OCI-LY7 (cell line): ENCODE results near the gene PDE6D. TPM values are rescaled to one million over a fixed set of nuclear protein-coding genes. Genes with fewer than 3 reads are reported as not detected.
"Not testable (repeated sequence)": the region's sequence is repeated elsewhere in the genome, so short reads cannot be mapped to it uniquely, and the experiment has no call there.

Source experiments
- BruUV-seq: library from RNA; stranded (reverse); fragments of 400-500 nt; replicated peaks from 2 replicates; lab custom pipeline; 2021; lab: Mats Ljungman, UMichigan
- CTCF ChIA-PET: fragments of 300-600 bp; sonication (Branson Sonifier 250); formaldehyde crosslinking; loops from one replicate; lab custom pipeline; 2022; ENCODE audit warnings: antibody characterized with exemption; ENCODE audit not compliant: unreplicated experiment; lab: Charles Lee
- POLR2A ChIA-PET: fragments of 300-600 bp; sonication (Branson Sonifier 250); formaldehyde crosslinking; loops from one replicate; lab custom pipeline; 2022; ENCODE audit warnings: antibody characterized with exemption; lab: Charles Lee
- DNase-seq: peaks from one replicate; pipeline ENCODE4 v3.0.0-alpha.2; 2015; ENCODE audit warnings: low spot score
- H2AFZ ChIP-seq: fragments of 200-600 bp; sonication (generic), shearing (Covaris generic); 2 replicates; pipeline ENCODE4 v1.6.1; 2014; ENCODE audit warnings: mild to moderate bottlenecking, antibody characterized with exemption, low read length, moderate library complexity
- H3K27ac ChIP-seq: fragments of 200-600 bp; sonication (generic); 2 replicates; pipeline ENCODE4 v1.5.1; 2014; ENCODE audit warnings: mixed run types, low read depth, mild to moderate bottlenecking, moderate library complexity, low read length, inconsistent platforms; ENCODE audit not compliant: poor library complexity, severe bottlenecking
- H3K36me3 ChIP-seq: fragments of 200-600 bp; sonication (generic); 2 replicates; pipeline ENCODE4 v1.6.1; 2014; ENCODE audit warnings: mild to moderate bottlenecking, antibody characterized with exemption, low read length, moderate library complexity, mixed read lengths; ENCODE audit not compliant: insufficient read depth
- H3K4me1 ChIP-seq: fragments of 200-600 bp; sonication (generic); 2 replicates; pipeline ENCODE4 v1.5.1; 2014; ENCODE audit warnings: mild to moderate bottlenecking, low read length; ENCODE audit not compliant: insufficient read depth, poor library complexity, severe bottlenecking
- H3K4me2 ChIP-seq: fragments of 200-600 bp; sonication (generic); 2 replicates; pipeline ENCODE4 v1.6.1; 2014; ENCODE audit warnings: mild to moderate bottlenecking, low read length
- H3K4me3 ChIP-seq: fragments of 200-600 bp; sonication (generic); 2 replicates; pipeline ENCODE4 v1.5.1; 2014; ENCODE audit warnings: mild to moderate bottlenecking, low read depth, low read length; ENCODE audit not compliant: poor library complexity, severe bottlenecking
- H3K79me2 ChIP-seq: fragments of 200-600 bp; sonication (generic); 2 replicates; pipeline ENCODE4 v1.6.1; 2016; ENCODE audit warnings: low read depth, mild to moderate bottlenecking, low read length, moderate library complexity, mixed read lengths; ENCODE audit not compliant: insufficient read depth
- H3K9me2 ChIP-seq: fragments of 200-600 bp; sonication (generic); 2 replicates; pipeline ENCODE4 v1.6.1; 2016; ENCODE audit warnings: mild to moderate bottlenecking, low read length, mixed read lengths; ENCODE audit not compliant: insufficient read depth
- H3K9me3 ChIP-seq: fragments of 200-600 bp; sonication (generic); 2 replicates; pipeline ENCODE4 v1.6.1; 2014; ENCODE audit warnings: mild to moderate bottlenecking, mixed run types, low read length, mixed read lengths
- H4K20me1 ChIP-seq: fragments of 200-600 bp; sonication (generic); 2 replicates; pipeline ENCODE4 v1.6.1; 2014; ENCODE audit warnings: mild to moderate bottlenecking, antibody characterized with exemption, low read length, moderate library complexity, mixed read lengths; ENCODE audit not compliant: insufficient read depth
- EZH2phosphoT487 ChIP-seq: fragments of 200-600 bp; sonication (generic); IDR thresholded peaks from 2 replicates; pipeline ENCODE4 v1.6.1; 2018; ENCODE audit warnings: low read depth, borderline replicate concordance, mild to moderate bottlenecking, mixed run types, antibody characterized with exemption, low read length, moderate library complexity, mixed read lengths
- intact Hi-C: fragments of 100-400 bp; cut with micrococcal nuclease; formaldehyde crosslinking; loops from one replicate; pipeline ENCODE4 v1.10.0; 2022; ENCODE audit not compliant: unreplicated experiment
- total RNA-seq, 2 experiments: library from RNA; depleted of rRNA in 1 of 2; stranded (reverse); fragments of >200 nt in 1 of 2; shearing (Covaris generic) in 1 of 2; gene quantifications; 2 replicates each; pipeline ENCODE4 v1.2.3, GENCODE V29; 2014 to 2022
- TF ChIP-seq, protein P1 (sequence below): fragments of 200-600 bp; sonication (generic); conservative IDR thresholded peaks from 2 replicates; pipeline ENCODE4 v1.5.1; 2014; ENCODE audit warnings: mild to moderate bottlenecking, antibody characterized with exemption, low read length, moderate library complexity, mixed read lengths

PDE6D gene
- total RNA-seq, 2 experiments from 2014 or later: 47.4 to 54.6 TPM

DNA sequence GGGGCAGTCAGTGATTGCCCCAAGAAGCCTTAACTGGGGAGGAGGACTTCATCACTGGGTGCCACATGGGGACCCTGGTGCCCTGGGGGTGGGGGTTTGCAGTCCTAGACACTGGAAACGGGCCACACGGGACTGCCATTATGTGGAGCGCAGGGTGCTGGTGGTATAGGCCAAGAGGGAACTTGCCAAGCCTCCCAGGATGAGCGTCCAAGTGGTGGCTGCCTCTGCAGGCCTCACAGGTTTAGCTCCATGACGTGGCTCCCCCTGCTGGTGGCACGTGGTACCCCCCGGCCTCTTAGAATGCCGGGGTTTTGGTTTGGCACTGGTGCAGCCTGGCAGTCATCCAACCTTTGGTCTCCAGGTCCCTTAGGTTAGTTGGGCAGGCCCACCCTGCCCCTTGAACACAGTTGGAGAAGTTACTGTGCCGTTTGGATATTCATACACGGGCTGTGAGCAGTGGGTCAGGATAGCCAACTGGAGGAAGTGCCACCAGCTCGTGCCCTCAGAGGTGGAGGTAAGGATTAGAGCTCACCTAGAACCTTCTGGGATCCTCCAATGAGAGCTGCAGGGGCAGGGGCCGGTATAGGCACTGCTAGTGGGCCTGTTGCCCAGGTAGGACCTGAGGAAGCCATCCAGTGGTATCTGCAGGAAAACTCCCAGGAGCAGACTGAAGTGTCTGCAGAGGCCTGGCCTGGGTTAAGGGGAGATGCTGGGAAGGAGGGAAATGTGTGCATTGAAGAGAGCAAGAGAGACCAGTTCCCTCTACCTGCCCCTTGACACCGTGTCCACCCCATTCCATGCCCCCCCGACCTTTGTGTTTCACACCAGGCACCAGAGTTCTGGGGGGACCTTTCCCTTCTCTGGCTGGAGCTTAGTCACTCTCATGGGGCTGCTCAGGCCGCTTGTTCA lies 67.1 kb downstream of the PDE6D start:
- Histone ChIP-seq H3K9me2 (no peaks in the 10 kb centered on the region), H3K9me3 (no peaks in the 10 kb centered on the region), H3K4me3 (peak overlapping the region; percentile 18), H3K27ac (peak overlapping the region; percentile 68), H3K4me1 (peaks cover 63% of the 10 kb centered on the region), H3K36me3 (peaks cover 65% of the 10 kb centered on the region), H3K79me2 (peaks cover 41% of the 10 kb centered on the region), H4K20me1 (peaks cover 20% of the 10 kb centered on the region), H3K4me2 (peak overlapping the region; percentile 35), H2AFZ (no peak overlapping the region)
- no TSS peak for BruUV-seq
- POLR2A ChIA-PET: interaction anchor here (0.6 to 3.2 kb wide), 8 partner anchors 30 to 657 kb away, joined by 3 to 29 read pairs (median 8); partner anchors contain the start of gene NCL
- intact Hi-C loops: loop anchor here (2.0 to 10.0 kb wide), 3 partner anchors 27 to 249 kb away; partner anchors contain the start of gene NCL
- no peak for TF ChIP-seq EZH2phosphoT487
- TF ChIP-seq, protein P1, sequence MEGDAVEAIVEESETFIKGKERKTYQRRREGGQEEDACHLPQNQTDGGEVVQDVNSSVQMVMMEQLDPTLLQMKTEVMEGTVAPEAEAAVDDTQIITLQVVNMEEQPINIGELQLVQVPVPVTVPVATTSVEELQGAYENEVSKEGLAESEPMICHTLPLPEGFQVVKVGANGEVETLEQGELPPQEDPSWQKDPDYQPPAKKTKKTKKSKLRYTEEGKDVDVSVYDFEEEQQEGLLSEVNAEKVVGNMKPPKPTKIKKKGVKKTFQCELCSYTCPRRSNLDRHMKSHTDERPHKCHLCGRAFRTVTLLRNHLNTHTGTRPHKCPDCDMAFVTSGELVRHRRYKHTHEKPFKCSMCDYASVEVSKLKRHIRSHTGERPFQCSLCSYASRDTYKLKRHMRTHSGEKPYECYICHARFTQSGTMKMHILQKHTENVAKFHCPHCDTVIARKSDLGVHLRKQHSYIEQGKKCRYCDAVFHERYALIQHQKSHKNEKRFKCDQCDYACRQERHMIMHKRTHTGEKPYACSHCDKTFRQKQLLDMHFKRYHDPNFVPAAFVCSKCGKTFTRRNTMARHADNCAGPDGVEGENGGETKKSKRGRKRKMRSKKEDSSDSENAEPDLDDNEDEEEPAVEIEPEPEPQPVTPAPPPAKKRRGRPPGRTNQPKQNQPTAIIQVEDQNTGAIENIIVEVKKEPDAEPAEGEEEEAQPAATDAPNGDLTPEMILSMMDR: peak; percentile 94
- CTCF ChIA-PET: interaction anchor here (1.3 to 4.5 kb wide), 4 partner anchors 28 to 101 kb away, joined by 3 to 49 read pairs (median 8); no protein-coding TSS in a partner anchor
- DNase-seq: peak; percentile 91

DNA sequence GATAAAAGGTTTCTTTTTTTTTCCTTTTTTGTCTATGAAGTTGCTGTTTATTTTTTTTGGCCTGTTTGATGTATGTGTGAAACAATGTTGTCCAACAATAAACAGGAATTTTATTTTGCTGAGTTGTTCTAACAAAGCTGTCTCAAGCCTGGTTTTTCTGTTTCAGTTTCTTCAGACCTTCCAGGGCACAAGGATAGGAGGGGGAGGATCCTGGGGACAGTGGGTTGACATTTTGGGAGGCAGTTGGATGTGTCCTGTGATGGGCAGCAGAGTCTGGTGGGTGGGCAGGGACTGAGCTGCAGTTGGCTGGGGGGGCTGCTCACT lies 67.7 kb downstream of the PDE6D start:
- H3K27ac ChIP-seq: peak overlapping the region; percentile 68
- BruUV-seq, H3K9me2 ChIP-seq, DNase-seq, H2AFZ ChIP-seq, H3K9me3 ChIP-seq: not testable (repeated sequence)
- H3K79me2 ChIP-seq: peaks cover 47% of the 10 kb centered on the region
- intact Hi-C loops: loop anchor here (10.0 kb wide), 2 partner anchors 199 to 249 kb away; partner anchors contain the start of gene NCL
- POLR2A ChIA-PET: interaction anchor here (0.6 to 3.2 kb wide), 7 partner anchors 29 to 658 kb away, joined by 3 to 29 read pairs (median 8); partner anchors contain the start of gene NCL
- peaks cover 71% of the 10 kb centered on the region for H3K36me3 ChIP-seq
- CTCF ChIA-PET: interaction anchor here (1.3 to 4.5 kb wide), 2 partner anchors 37 to 67 kb away, joined by 3 to 49 read pairs; no protein-coding TSS in a partner anchor
- H3K4me2 ChIP-seq: peak overlapping the region; percentile 35
- peaks cover 20% of the 10 kb centered on the region for H4K20me1 ChIP-seq
- peaks cover 57% of the 10 kb centered on the region for H3K4me1 ChIP-seq
- H3K4me3 ChIP-seq: peak overlapping the region; percentile 18

- peak; percentile 31 for DNase-seq
- not testable (repeated sequence) for H2AFZ ChIP-seq, H3K9me3 ChIP-seq, BruUV-seq, H3K9me2 ChIP-seq
- H3K4me2 ChIP-seq: peak overlapping the region; percentile 82
- H3K4me1 ChIP-seq: peaks cover 53% of the 10 kb centered on the region
- POLR2A ChIA-PET: interaction anchor here (1.1 to 1.3 kb wide), 2 partner anchors 38 to 40 kb away, joined by 3 read pairs; no protein-coding TSS in a partner anchor
- CTCF ChIA-PET: interaction anchor here (1.1 kb wide), 1 partner anchor 28 kb away, joined by 3 read pairs; no protein-coding TSS in a partner anchor
- intact Hi-C loops: loop anchor here (10.0 kb wide), 2 partner anchors 198 to 248 kb away; partner anchors contain the start of gene NCL
- H4K20me1 ChIP-seq: peaks cover 20% of the 10 kb centered on the region
- H3K27ac ChIP-seq: peak overlapping the region; percentile 95
- peak overlapping the region; percentile 93 for H3K4me3 ChIP-seq
- peaks cover 71% of the 10 kb centered on the region for H3K36me3 ChIP-seq
- H3K79me2 ChIP-seq: peaks cover 51% of the 10 kb centered on the region
Measured at GRCh38 chr2:231712451-231713021, 68.5 kb downstream of the PDE6D start.
